GM12878 (cell line): ENCODE data around the gene MTHFD1L. TPM values are rescaled to one million over a fixed set of nuclear protein-coding genes. Genes with fewer than 3 reads are reported as not detected.
A peak's percentile ranks its signal among the peaks of the same experiment; 100 is the strongest.

Experiments used
- CEBPZ ChIP-seq: fragments of 150-350 bp; IDR thresholded peaks from 2 replicates; pipeline ENCODE4 v1.6.1; 2016; ENCODE audit warnings: low read depth, low read length
- CHD4 ChIP-seq: fragments of 200-600 bp; sonication (generic); IDR thresholded peaks from 2 replicates; pipeline ENCODE4 v1.6.1; 2016; ENCODE audit warnings: mild to moderate bottlenecking
- EZH2 ChIP-seq: IDR thresholded peaks from 2 replicates; pipeline ENCODE4 v1.6.1; 2012; ENCODE audit warnings: low read depth, mild to moderate bottlenecking, control low read depth, inconsistent platforms, low read length, borderline replicate concordance; ENCODE audit not compliant: control insufficient read depth
- FOXM1 ChIP-seq: IDR thresholded peaks from 2 replicates; pipeline ENCODE4 v1.6.1; 2012; ENCODE audit warnings: low read depth, mild to moderate bottlenecking, inconsistent platforms, low read length, moderate library complexity
- GATAD2B ChIP-seq: fragments of 450-650 bp; conservative IDR thresholded peaks from 2 replicates; pipeline ENCODE4 v1.6.1; 2017; ENCODE audit warnings: low read depth, mild to moderate bottlenecking, moderate library complexity
- HDAC6 ChIP-seq: fragments of 200-600 bp; sonication (generic); IDR thresholded peaks from one replicate; pipeline ENCODE4 v1.8.0; 2017; ENCODE audit warnings: antibody characterized with exemption; ENCODE audit not compliant: unreplicated experiment
- IKZF1 ChIP-seq: fragments of 450-650 bp; conservative IDR thresholded peaks from 2 replicates; pipeline ENCODE4 v1.6.1; 2017; ENCODE audit warnings: antibody characterized with exemption, mild to moderate bottlenecking
- MEF2B ChIP-seq: fragments of 450-650 bp; IDR thresholded peaks from 2 replicates; pipeline ENCODE4 v1.6.1; 2018; ENCODE audit warnings: mild to moderate bottlenecking, moderate library complexity; ENCODE audit not compliant: partially characterized antibody, poor library complexity, severe bottlenecking
- MYC ChIP-seq: IDR thresholded peaks from 2 replicates; pipeline ENCODE4 v1.6.1; 2011; ENCODE audit warnings: mild to moderate bottlenecking, low read length, moderate library complexity, inconsistent platforms; ENCODE audit not compliant: insufficient read depth, insufficient replicate concordance, insufficient read length, severe bottlenecking
- RAD51 ChIP-seq: fragments of 450-650 bp; IDR thresholded peaks from 2 replicates; pipeline ENCODE4 v1.6.1; 2016; ENCODE audit warnings: moderate library complexity, mild to moderate bottlenecking, inconsistent platforms
- RFX5 ChIP-seq: IDR thresholded peaks from 2 replicates; pipeline ENCODE4 v1.6.1; 2011; ENCODE audit warnings: low read depth, low read length, improper control_type of control experiment
- SMAD1 ChIP-seq: fragments of 450-650 bp; IDR thresholded peaks from 2 replicates; pipeline ENCODE4 v1.6.1; 2018; ENCODE audit warnings: mild to moderate bottlenecking, low read depth; ENCODE audit not compliant: partially characterized antibody
- SMC3 ChIP-seq: IDR thresholded peaks from 2 replicates; pipeline ENCODE4 v1.6.1; 2011; ENCODE audit warnings: low read length, improper control_type of control experiment, borderline replicate concordance
- SP1 ChIP-seq: IDR thresholded peaks from one replicate; pipeline ENCODE4 v1.6.1; 2011; ENCODE audit warnings: low read depth, low read length
- SREBF1 ChIP-seq: IDR thresholded peaks from 2 replicates; pipeline ENCODE4 v1.6.1; 2012; ENCODE audit warnings: mild to moderate bottlenecking, low read length
- ZBED1 ChIP-seq: IDR thresholded peaks from 2 replicates; pipeline ENCODE4 v1.6.1; 2016; ENCODE audit warnings: borderline replicate concordance
- polyA plus RNA-seq, 11 experiments: library from polyadenylated mRNA; depleted of rRNA in 4 of 11; unstranded in 6 of 11; stranded (reverse) in 5 of 11; fragments of >200 nt; fragmentation: Nextera tagmentation in 4 of 11; fragmentation: Illumina TruSeq in 1 of 11; extraction: Ambion mirVana in 4 of 11; extraction: Trizol in 1 of 11; gene quantifications; 1 replicate in 1 of 11; 2 replicates in 10 of 11; pipeline versions ENCODE4 v1.2.1 to v1.2.3, GENCODE V29; 2011 to 2016; ENCODE audit warnings: inconsistent platforms in 2 of 11, missing spikeins in 2 of 11, low read depth in 1 of 11
- total RNA-seq, 4 experiments: library from RNA; depleted of rRNA in 3 of 4; stranded (reverse); fragments of >200 nt in 3 of 4; fragmentation: Illumina TruSeq in 1 of 4; extraction: Trizol in 1 of 4; gene quantifications; 2 replicates each; pipeline versions ENCODE4 v1.2.1 to v1.2.3, GENCODE V29; 2013 to 2021
- TF ChIP-seq, protein P1 (sequence below): fragments of 450-650 bp; formaldehyde crosslinking; IDR thresholded peaks from 2 replicates; pipeline ENCODE4 v1.4.0; 2022; ENCODE audit warnings: mild to moderate bottlenecking, moderate library complexity
- TF ChIP-seq, protein P2 (sequence below): IDR thresholded peaks from 2 replicates; pipeline ENCODE4 v1.6.1; 2012; ENCODE audit warnings: low read depth, low read length, improper control_type of control experiment
- TF ChIP-seq, protein P3 (sequence below): fragments of 450-650 bp; formaldehyde crosslinking; IDR thresholded peaks from 2 replicates; pipeline ENCODE4 v1.5.0; 2022; ENCODE audit warnings: mild to moderate bottlenecking, missing genetic modification characterization

Gene MTHFD1L
- total and polyA plus RNA-seq, 10 of the 15 experiments (the other 5 are each of a cell fraction or from before 2014, with no cell fraction given), result 11.7 to 75.5 (median 28.8) TPM

DNA sequence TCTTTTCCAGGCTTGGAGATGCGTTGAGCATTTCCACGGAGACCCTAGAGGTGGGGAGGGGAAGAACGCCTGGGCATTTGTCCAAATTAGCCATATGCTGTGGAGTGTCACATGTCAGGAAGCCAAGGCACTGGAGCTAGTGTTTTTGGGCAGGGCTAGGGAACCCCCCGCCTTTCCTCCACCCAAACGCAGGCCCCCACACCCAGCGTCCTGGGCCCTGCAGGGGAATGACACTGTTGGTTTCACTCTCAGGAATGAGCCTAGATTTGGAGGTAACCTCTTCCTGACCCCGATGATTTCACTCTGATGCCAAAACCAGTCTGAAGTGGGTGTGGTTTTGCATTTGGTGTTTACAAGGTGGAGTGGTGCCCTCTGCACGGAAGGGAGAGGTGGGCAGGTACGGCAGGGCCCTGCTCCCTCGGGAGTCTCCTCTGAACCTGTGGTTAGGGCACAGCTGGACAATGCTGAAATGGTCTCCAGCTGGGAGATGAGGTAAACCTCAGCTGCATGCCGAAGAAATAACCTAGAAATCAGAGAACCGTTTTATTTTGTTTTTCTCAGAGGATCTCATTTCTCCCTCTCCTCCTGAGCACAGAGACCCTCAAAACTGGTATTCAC, 29.5 kb downstream of the MTHFD1L start (continued):
- TF ChIP-seq, protein P1, sequence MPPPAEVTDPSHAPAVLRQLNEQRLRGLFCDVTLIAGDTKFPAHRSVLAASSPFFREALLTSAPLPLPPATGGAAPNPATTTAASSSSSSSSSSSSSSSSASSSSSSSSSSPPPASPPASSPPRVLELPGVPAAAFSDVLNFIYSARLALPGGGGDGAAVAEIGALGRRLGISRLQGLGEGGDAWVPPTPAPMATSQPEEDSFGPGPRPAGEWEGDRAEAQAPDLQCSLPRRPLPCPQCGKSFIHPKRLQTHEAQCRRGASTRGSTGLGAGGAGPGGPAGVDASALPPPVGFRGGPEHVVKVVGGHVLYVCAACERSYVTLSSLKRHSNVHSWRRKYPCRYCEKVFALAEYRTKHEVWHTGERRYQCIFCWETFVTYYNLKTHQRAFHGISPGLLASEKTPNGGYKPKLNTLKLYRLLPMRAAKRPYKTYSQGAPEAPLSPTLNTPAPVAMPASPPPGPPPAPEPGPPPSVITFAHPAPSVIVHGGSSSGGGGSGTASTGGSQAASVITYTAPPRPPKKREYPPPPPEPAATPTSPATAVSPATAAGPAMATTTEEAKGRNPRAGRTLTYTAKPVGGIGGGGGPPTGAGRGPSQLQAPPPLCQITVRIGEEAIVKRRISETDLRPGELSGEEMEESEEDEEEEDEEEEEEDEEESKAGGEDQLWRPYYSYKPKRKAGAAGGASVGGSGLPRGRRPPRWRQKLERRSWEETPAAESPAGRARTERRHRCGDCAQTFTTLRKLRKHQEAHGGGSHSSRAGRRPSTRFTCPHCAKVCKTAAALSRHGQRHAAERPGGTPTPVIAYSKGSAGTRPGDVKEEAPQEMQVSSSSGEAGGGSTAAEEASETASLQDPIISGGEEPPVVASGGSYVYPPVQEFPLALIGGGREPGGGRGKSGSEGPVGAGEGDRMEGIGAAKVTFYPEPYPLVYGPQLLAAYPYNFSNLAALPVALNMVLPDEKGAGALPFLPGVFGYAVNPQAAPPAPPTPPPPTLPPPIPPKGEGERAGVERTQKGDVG (CRISPR knock-in tag), result no peak
- TF ChIP-seq HDAC6 (no peak), FOXM1 (peak; percentile 97), RFX5 (no peak), SMAD1 (no peak), IKZF1 (peak; percentile 82), EZH2 (no peak), RAD51 (peak; percentile 12; the same call in 1 of the 2 replicates), SP1 (peak; percentile 62), GATAD2B (peak; percentile 73; the same call in 1 of the 2 replicates), CHD4 (no peak), CEBPZ (no peak), MYC (no peak), SREBF1 (no peak), ZBED1 (peak; percentile 92; the same call in 1 of the 2 replicates), SMC3 (no peak; the same call in 1 of the 2 replicates), MEF2B (peak; percentile 90)
- TF ChIP-seq, protein P2, sequence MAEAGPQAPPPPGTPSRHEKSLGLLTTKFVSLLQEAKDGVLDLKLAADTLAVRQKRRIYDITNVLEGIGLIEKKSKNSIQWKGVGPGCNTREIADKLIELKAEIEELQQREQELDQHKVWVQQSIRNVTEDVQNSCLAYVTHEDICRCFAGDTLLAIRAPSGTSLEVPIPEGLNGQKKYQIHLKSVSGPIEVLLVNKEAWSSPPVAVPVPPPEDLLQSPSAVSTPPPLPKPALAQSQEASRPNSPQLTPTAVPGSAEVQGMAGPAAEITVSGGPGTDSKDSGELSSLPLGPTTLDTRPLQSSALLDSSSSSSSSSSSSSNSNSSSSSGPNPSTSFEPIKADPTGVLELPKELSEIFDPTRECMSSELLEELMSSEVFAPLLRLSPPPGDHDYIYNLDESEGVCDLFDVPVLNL, result no peak
- TF ChIP-seq, protein P3, sequence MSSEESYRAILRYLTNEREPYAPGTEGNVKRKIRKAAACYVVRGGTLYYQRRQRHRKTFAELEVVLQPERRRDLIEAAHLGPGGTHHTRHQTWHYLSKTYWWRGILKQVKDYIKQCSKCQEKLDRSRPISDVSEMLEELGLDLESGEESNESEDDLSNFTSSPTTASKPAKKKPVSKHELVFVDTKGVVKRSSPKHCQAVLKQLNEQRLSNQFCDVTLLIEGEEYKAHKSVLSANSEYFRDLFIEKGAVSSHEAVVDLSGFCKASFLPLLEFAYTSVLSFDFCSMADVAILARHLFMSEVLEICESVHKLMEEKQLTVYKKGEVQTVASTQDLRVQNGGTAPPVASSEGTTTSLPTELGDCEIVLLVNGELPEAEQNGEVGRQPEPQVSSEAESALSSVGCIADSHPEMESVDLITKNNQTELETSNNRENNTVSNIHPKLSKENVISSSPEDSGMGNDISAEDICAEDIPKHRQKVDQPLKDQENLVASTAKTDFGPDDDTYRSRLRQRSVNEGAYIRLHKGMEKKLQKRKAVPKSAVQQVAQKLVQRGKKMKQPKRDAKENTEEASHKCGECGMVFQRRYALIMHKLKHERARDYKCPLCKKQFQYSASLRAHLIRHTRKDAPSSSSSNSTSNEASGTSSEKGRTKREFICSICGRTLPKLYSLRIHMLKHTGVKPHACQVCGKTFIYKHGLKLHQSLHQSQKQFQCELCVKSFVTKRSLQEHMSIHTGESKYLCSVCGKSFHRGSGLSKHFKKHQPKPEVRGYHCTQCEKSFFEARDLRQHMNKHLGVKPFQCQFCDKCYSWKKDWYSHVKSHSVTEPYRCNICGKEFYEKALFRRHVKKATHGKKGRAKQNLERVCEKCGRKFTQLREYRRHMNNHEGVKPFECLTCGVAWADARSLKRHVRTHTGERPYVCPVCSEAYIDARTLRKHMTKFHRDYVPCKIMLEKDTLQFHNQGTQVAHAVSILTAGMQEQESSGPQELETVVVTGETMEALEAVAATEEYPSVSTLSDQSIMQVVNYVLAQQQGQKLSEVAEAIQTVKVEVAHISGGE (CRISPR knock-in tag), result no peak
